Activated CD8-positive, alpha-beta memory T cell treated with anti-CD3 and anti-CD28 coated beads, Interleukin-2, amount 50 U/mL, for 48 hours (primary cell): ENCODE results near the gene KIAA1586.
"Not testable (repeated sequence)": the region's sequence is repeated elsewhere in the genome, so short reads cannot be mapped to it uniquely, and the experiment has no call there.

Experiments used
- DNase-seq: peaks from one replicate; pipeline ENCODE4 v3.0.0-alpha.2; 2020

KIAA1586 gene

GRCh38 chr6:57046332-57047256 is at the start of gene KIAA1586:
TSS of gene KIAA1586 (plus strand) at chr6:57046693. CDS start at chr6:57046756, 63 bp downstream.
- DNase-seq = peak; percentile 90

- no peak for DNase-seq
Observed at GRCh38 chr6:56999049-56999448, 47.4 kb upstream of the KIAA1586 start.

- DNase-seq = not testable (repeated sequence)
Observed at GRCh38 chr6:56999748-57000147, 46.7 kb upstream of the KIAA1586 start.

- no peak for DNase-seq
Observed at GRCh38 chr6:57002197-57002596, 44.3 kb upstream of the KIAA1586 start.

GRCh38 chr6:57004292-57004691 is 42.2 kb upstream of the KIAA1586 start:
- DNase-seq = no peak

GRCh38 chr6:57006101-57006500 is 40.4 kb upstream of the KIAA1586 start:
- DNase-seq = no peak

GRCh38 chr6:57008069-57008468 is 38.4 kb upstream of the KIAA1586 start:
- DNase-seq = not testable (repeated sequence)

- no peak for DNase-seq
Observed at GRCh38 chr6:57013521-57013926, 33.0 kb upstream of the KIAA1586 start.

- DNase-seq = no peak
Observed at GRCh38 chr6:57017069-57017468, 29.4 kb upstream of the KIAA1586 start.

GRCh38 chr6:57017841-57018240 is 28.7 kb upstream of the KIAA1586 start:
- no peak for DNase-seq

GRCh38 chr6:57019434-57019833 is 27.1 kb upstream of the KIAA1586 start:
- DNase-seq = no peak

- DNase-seq = no peak
Observed at GRCh38 chr6:57021086-57021720, 25.3 kb upstream of the KIAA1586 start.

GRCh38 chr6:57024321-57024720 is 22.2 kb upstream of the KIAA1586 start:
- no peak for DNase-seq

- DNase-seq = no peak
Observed at GRCh38 chr6:57024775-57025174, 21.7 kb upstream of the KIAA1586 start.

- DNase-seq = no peak
Observed at GRCh38 chr6:57026001-57026400, 20.5 kb upstream of the KIAA1586 start.

- no peak for DNase-seq
Observed at GRCh38 chr6:57027301-57027700, 19.2 kb upstream of the KIAA1586 start.

- no peak for DNase-seq
Observed at GRCh38 chr6:57029213-57029612, 17.3 kb upstream of the KIAA1586 start.

- no peak for DNase-seq
Observed at GRCh38 chr6:57033228-57033627, 13.3 kb upstream of the KIAA1586 start.

GRCh38 chr6:57035549-57035948 is 10.9 kb upstream of the KIAA1586 start:
- DNase-seq = no peak

- DNase-seq = no peak
Observed at GRCh38 chr6:57038906-57039305, 7.6 kb upstream of the KIAA1586 start.

GRCh38 chr6:57040011-57040410 is 6.5 kb upstream of the KIAA1586 start:
- DNase-seq = no peak

GRCh38 chr6:57044061-57044460 is 2.4 kb upstream of the KIAA1586 start:
- DNase-seq = not testable (repeated sequence)

GRCh38 chr6:57044568-57044967 is 1.9 kb upstream of the KIAA1586 start:
- no peak for DNase-seq

GRCh38 chr6:57047257-57047585 is 728 bp downstream of the KIAA1586 start:
- DNase-seq = not testable (repeated sequence)
